Trophoblast cell (in vitro differentiated cells and primary cell): ENCODE results near the gene CAPS.

Source experiments
- DNase-seq, 2 donors: peaks; one replicate each; pipeline ENCODE4 v3.0.0-alpha.2; 2016
- H2AFZ ChIP-seq: 2 replicates; pipeline ENCODE4 v1.6.1; 2013; ENCODE audit warnings: low read length, moderate library complexity, mild to moderate bottlenecking; ENCODE audit not compliant: insufficient read depth, poor library complexity
- H2AK5ac ChIP-seq: 2 replicates; pipeline ENCODE4 v1.6.1; 2013; ENCODE audit warnings: mild to moderate bottlenecking, low read length
- H2BK120ac ChIP-seq: 2 replicates; pipeline ENCODE4 v1.6.1; 2013; ENCODE audit warnings: low read length, mild to moderate bottlenecking, moderate library complexity; ENCODE audit not compliant: insufficient read depth, poor library complexity
- H2BK12ac ChIP-seq: 2 replicates; pipeline ENCODE4 v1.6.1; 2013; ENCODE audit warnings: mild to moderate bottlenecking, low read length, moderate library complexity
- H2BK5ac ChIP-seq: 2 replicates; pipeline ENCODE4 v1.6.1; 2013; ENCODE audit warnings: low read length, low read depth, moderate library complexity, mild to moderate bottlenecking; ENCODE audit not compliant: poor library complexity
- H3K14ac ChIP-seq: 2 replicates; pipeline ENCODE4 v1.6.1; 2013; ENCODE audit warnings: mild to moderate bottlenecking, low read length
- H3K18ac ChIP-seq: 2 replicates; pipeline ENCODE4 v1.6.1; 2013; ENCODE audit warnings: mild to moderate bottlenecking, low read length
- H3K23ac ChIP-seq: 2 replicates; pipeline ENCODE4 v1.6.1; 2013; ENCODE audit warnings: low read length
- H3K27ac ChIP-seq: 2 replicates; pipeline ENCODE4 v1.5.1; 2013; ENCODE audit warnings: low read depth, mild to moderate bottlenecking, inconsistent platforms, low read length, moderate library complexity
- H3K27me3 ChIP-seq: 2 replicates; pipeline ENCODE4 v1.6.1; 2013; ENCODE audit warnings: inconsistent platforms, mild to moderate bottlenecking, low read length, moderate library complexity; ENCODE audit not compliant: insufficient read depth
- H3K36me3 ChIP-seq, 2 experiments: 1 replicate in 1 of 2; 2 replicates in 1 of 2; pipeline ENCODE4 v1.6.1; 2013; ENCODE audit warnings: low read length in 2 of 2, mild to moderate bottlenecking in 2 of 2, moderate library complexity in 1 of 2; ENCODE audit not compliant: insufficient read depth in 2 of 2, control insufficient read depth in 1 of 2
- H3K4ac ChIP-seq: 2 replicates; pipeline ENCODE4 v1.6.1; 2013; ENCODE audit warnings: low read depth, mild to moderate bottlenecking, low read length, moderate library complexity
- H3K4me1 ChIP-seq, 2 experiments: 1 replicate in 1 of 2; 2 replicates in 1 of 2; pipeline ENCODE4 v1.6.1; 2013; ENCODE audit warnings: low read length in 2 of 2, mild to moderate bottlenecking in 2 of 2, moderate library complexity in 1 of 2; ENCODE audit not compliant: insufficient read depth in 2 of 2, control insufficient read depth in 1 of 2
- H3K4me2 ChIP-seq: 2 replicates; pipeline ENCODE4 v1.6.1; 2013; ENCODE audit warnings: inconsistent platforms, mild to moderate bottlenecking, low read length, moderate library complexity
- H3K4me3 ChIP-seq: 2 replicates; pipeline ENCODE4 v1.5.1; 2013; ENCODE audit warnings: mild to moderate bottlenecking, low read depth, low read length, inconsistent platforms
- H3K79me1 ChIP-seq: one replicate; pipeline ENCODE4 v1.6.1; 2013; ENCODE audit warnings: low read length
- H3K79me2 ChIP-seq: 2 replicates; pipeline ENCODE4 v1.6.1; 2013; ENCODE audit warnings: low read length, mild to moderate bottlenecking; ENCODE audit not compliant: control insufficient read depth, insufficient read depth, poor library complexity
- H3K9ac ChIP-seq: 2 replicates; pipeline ENCODE4 v1.6.1; 2013; ENCODE audit warnings: mild to moderate bottlenecking, low read length
- H3K9me3 ChIP-seq: 2 replicates; pipeline ENCODE4 v1.6.1; 2013; ENCODE audit warnings: low read depth, mild to moderate bottlenecking, control low read depth, inconsistent platforms, low read length; ENCODE audit not compliant: insufficient read depth
- H4K12ac ChIP-seq: 2 replicates; pipeline ENCODE4 v1.6.1; 2013; ENCODE audit warnings: low read depth, mild to moderate bottlenecking, low read length, moderate library complexity
- H4K8ac ChIP-seq: 2 replicates; pipeline ENCODE4 v1.6.1; 2013; ENCODE audit warnings: low read depth, mild to moderate bottlenecking, low read length, moderate library complexity
- H4K91ac ChIP-seq: one replicate; pipeline ENCODE4 v1.6.1; 2013; ENCODE audit warnings: low read depth, mild to moderate bottlenecking, low read length, moderate library complexity
- WGBS: extraction: QIAGEN DNeasy Blood & Tissue Kit; methylation state at CpG from one replicate; pipeline ENCODE4 v1.1.7; 2013; ENCODE audit warnings: missing lambda C conversion rate; ENCODE audit not compliant: insufficient read length, insufficient coverage; ENCODE audit errors: extremely low coverage; 5-methylcytosine and 5-hydroxymethylcytosine counted together

Gene CAPS

GRCh38 chr19:5940260-5941208 lies 26.5 kb downstream of the CAPS start:
- Histone ChIP-seq H3K9me3 (no peaks in the 10 kb centered on the region), H3K18ac (no peak overlapping the region), H2BK5ac (no peak overlapping the region), H4K8ac (no peak overlapping the region), H2AK5ac (no peak overlapping the region), H3K36me3 (peaks cover 43 to 46% of the 10 kb centered on the region in 2 experiments), H3K27ac (no peak overlapping the region), H3K9ac (no peak overlapping the region), H3K4me1 (peaks cover under 1 to 3% of the 10 kb centered on the region in 2 experiments), H4K12ac (no peak overlapping the region), H2BK120ac (no peak overlapping the region), H3K79me1 (no peaks in the 10 kb centered on the region), H3K14ac (no peak overlapping the region), H3K4ac (no peak overlapping the region), H2BK12ac (no peak overlapping the region), H3K4me2 (no peak overlapping the region), H2AFZ (no peak overlapping the region), H3K79me2 (no peaks in the 10 kb centered on the region), H3K23ac (no peak overlapping the region), H4K91ac (no peak overlapping the region), H3K4me3 (no peak overlapping the region), H3K27me3 (no peaks in the 10 kb centered on the region)
- no peak for DNase-seq
- WGBS, result no CpG with 5 or more reads among the region's 21 CpGs

GRCh38 chr19:5941673-5942072 lies 27.6 kb downstream of the CAPS start:
- no peak overlapping the region for H4K12ac ChIP-seq
- no peak overlapping the region for H3K4me2 ChIP-seq
- H3K36me3 ChIP-seq, result peaks cover 41 to 43% of the 10 kb centered on the region in 2 experiments
- DNase-seq, result no peak
- no peak overlapping the region for H2BK5ac ChIP-seq
- no peak overlapping the region for H4K8ac ChIP-seq
- no peak overlapping the region for H2BK12ac ChIP-seq
- no peaks in the 10 kb centered on the region for H3K4me1 ChIP-seq
- no CpG with 5 or more reads among the region's 11 CpGs for WGBS
- no peak overlapping the region for H3K18ac ChIP-seq
- no peak overlapping the region for H3K4me3 ChIP-seq
- H3K14ac ChIP-seq, result no peak overlapping the region
- H3K9me3 ChIP-seq, result no peaks in the 10 kb centered on the region
- H2AK5ac ChIP-seq, result no peak overlapping the region
- no peak overlapping the region for H3K27ac ChIP-seq
- no peak overlapping the region for H3K4ac ChIP-seq
- no peak overlapping the region for H2BK120ac ChIP-seq
- H3K9ac ChIP-seq, result no peak overlapping the region
- no peaks in the 10 kb centered on the region for H3K79me2 ChIP-seq
- no peak overlapping the region for H4K91ac ChIP-seq
- no peaks in the 10 kb centered on the region for H3K27me3 ChIP-seq
- no peak overlapping the region for H2AFZ ChIP-seq
- no peak overlapping the region for H3K23ac ChIP-seq
- H3K79me1 ChIP-seq, result no peaks in the 10 kb centered on the region

GRCh38 chr19:5943045-5943444 lies 29.0 kb downstream of the CAPS start:
- Histone ChIP-seq H2BK5ac (no peak overlapping the region), H2AK5ac (no peak overlapping the region), H3K36me3 (peaks cover 32% of the 10 kb centered on the region in 2 experiments), H4K8ac (no peak overlapping the region), H3K4ac (no peak overlapping the region), H3K4me3 (no peak overlapping the region), H3K23ac (no peak overlapping the region), H2AFZ (no peak overlapping the region), H3K14ac (no peak overlapping the region), H4K12ac (no peak overlapping the region), H3K27ac (no peak overlapping the region), H3K79me1 (no peaks in the 10 kb centered on the region), H4K91ac (no peak overlapping the region), H3K27me3 (no peaks in the 10 kb centered on the region), H2BK120ac (no peak overlapping the region), H3K4me2 (no peak overlapping the region), H3K18ac (no peak overlapping the region), H2BK12ac (no peak overlapping the region), H3K9me3 (no peaks in the 10 kb centered on the region), H3K9ac (no peak overlapping the region), H3K79me2 (no peaks in the 10 kb centered on the region), H3K4me1 (peaks cover 3% of the 10 kb centered on the region in 2 experiments)
- no peak for DNase-seq
- WGBS, result no CpG with 5 or more reads among the region's 10 CpGs

- Histone ChIP-seq H3K18ac (peak overlapping the region; percentile 20), H2AFZ (no peak overlapping the region), H4K8ac (no peak overlapping the region), H2BK120ac (no peak overlapping the region), H3K4me2 (no peak overlapping the region), H2AK5ac (no peak overlapping the region), H3K4me1 (peaks cover 3% of the 10 kb centered on the region in 2 experiments), H3K9ac (no peak overlapping the region), H3K9me3 (no peaks in the 10 kb centered on the region), H2BK5ac (no peak overlapping the region), H3K4me3 (no peak overlapping the region), H3K27ac (no peak overlapping the region), H3K36me3 (peaks cover 34% of the 10 kb centered on the region in 2 experiments), H3K14ac (no peak overlapping the region), H3K23ac (no peak overlapping the region), H3K27me3 (no peaks in the 10 kb centered on the region), H3K79me1 (no peaks in the 10 kb centered on the region), H2BK12ac (no peak overlapping the region), H3K79me2 (no peaks in the 10 kb centered on the region), H3K4ac (no peak overlapping the region), H4K91ac (no peak overlapping the region), H4K12ac (no peak overlapping the region)
- DNase-seq, result no peak
- WGBS, result no CpG with 5 or more reads among the region's 10 CpGs
These were observed 29.6 kb downstream of the CAPS start for GRCh38 chr19:5943623-5944022.
